Transverse colon (tissue), 4 donors: ENCODE measurements around the gene RDH16. TPM values are rescaled to one million over a fixed set of nuclear protein-coding genes. Genes with fewer than 3 reads are reported as not detected.

Experiments
- DNase-seq: peaks from one replicate; pipeline ENCODE4 v3.0.0-alpha.2; 2019
- H3K27ac ChIP-seq, 4 donors: fragments of 200-600 bp; sonication (generic); 2 replicates each; pipeline ENCODE4 v1.5.1; 2016 to 2018; ENCODE audit warnings: inconsistent platforms in 4 of 4
- H3K27me3 ChIP-seq: fragments of 200-600 bp; sonication (generic); 2 replicates; pipeline ENCODE4 v1.5.1; 2017; ENCODE audit warnings: inconsistent platforms
- H3K36me3 ChIP-seq, 4 donors: fragments of 200-600 bp; sonication (generic); 2 replicates each; pipeline ENCODE4 v1.5.1; 2017 to 2019; ENCODE audit warnings: inconsistent platforms in 4 of 4
- H3K4me1 ChIP-seq, 4 donors: fragments of 200-600 bp; sonication (generic); 2 replicates each; pipeline ENCODE4 v1.5.1; 2017 to 2020; ENCODE audit warnings: inconsistent platforms in 4 of 4
- H3K4me3 ChIP-seq, 4 donors: fragments of 200-600 bp; sonication (generic); 1 replicate in 1 of 4; 2 replicates in 3 of 4; pipeline versions ENCODE4 v1.5.1 to v1.6.1; 2017 to 2019; ENCODE audit warnings: inconsistent platforms in 4 of 4
- H3K9me3 ChIP-seq, 2 donors: fragments of 200-600 bp; sonication (generic); 2 replicates each; pipeline ENCODE4 v1.5.1; 2017 to 2019; ENCODE audit warnings: inconsistent platforms in 2 of 2
- EP300 ChIP-seq: sonication (generic); formaldehyde crosslinking; IDR thresholded peaks from one replicate; pipeline ENCODE4 v1.6.1; 2017; ENCODE audit warnings: antibody characterized with exemption, low read depth
- POLR2A ChIP-seq: fragments of 450-650 bp; IDR thresholded peaks from one replicate; pipeline ENCODE4 v1.6.1; 2016; ENCODE audit warnings: antibody characterized with exemption, mild to moderate bottlenecking, moderate library complexity
- POLR2AphosphoS5 ChIP-seq, 3 donors: sonication (generic); formaldehyde crosslinking; IDR thresholded peaks; one replicate each; pipeline ENCODE4 v1.6.1; 2016; ENCODE audit warnings: antibody characterized with exemption in 3 of 3
- WGBS, 2 donors: methylation state at CpG; one replicate each; pipeline ENCODE4 v1.1.5; 2018; ENCODE audit warnings: low coverage in 1 of 2; 5-methylcytosine and 5-hydroxymethylcytosine counted together
- in situ Hi-C, 4 donors: fragments of 200-750 bp; cut with MboI; loops; one replicate each; pipeline versions ENCODE4 v1.15.0 to v1.15.1; 2017; ENCODE audit warnings: low sequenced_read_pairs in 3 of 4, low pct_ligation_motif_present in 1 of 4, low pct_unique_long_range_greater_than_20kb in 1 of 4
- intact Hi-C: fragments of 100-400 bp; cut with DNase I; formaldehyde crosslinking; loops from one replicate; pipeline ENCODE4 v1.15.1; 2023; ENCODE audit warnings: low total_unique reads
- total RNA-seq, 4 donors: library from RNA; depleted of rRNA; stranded (reverse); fragments of >200 nt; gene quantifications; one replicate each; pipeline ENCODE4 v1.1.0, GENCODE V29; 2016
- TF ChIP-seq, protein P1 (sequence below), 5 experiments: fragments of 200-600 bp in 3 of 5; fragments of 450-650 bp in 2 of 5; sonication (generic) in 3 of 5; IDR thresholded peaks; 1 replicate in 2 of 5; 2 replicates in 3 of 5; pipeline ENCODE4 v1.5.1; 2016 to 2017; ENCODE audit warnings: antibody characterized with exemption in 5 of 5, inconsistent platforms in 3 of 5, mild to moderate bottlenecking in 2 of 5, moderate library complexity in 1 of 5

The RDH16 gene
- total RNA-seq, 4 donors from 2014 or later = 0.48 to 0.55 TPM; not detected in 2

DNA sequence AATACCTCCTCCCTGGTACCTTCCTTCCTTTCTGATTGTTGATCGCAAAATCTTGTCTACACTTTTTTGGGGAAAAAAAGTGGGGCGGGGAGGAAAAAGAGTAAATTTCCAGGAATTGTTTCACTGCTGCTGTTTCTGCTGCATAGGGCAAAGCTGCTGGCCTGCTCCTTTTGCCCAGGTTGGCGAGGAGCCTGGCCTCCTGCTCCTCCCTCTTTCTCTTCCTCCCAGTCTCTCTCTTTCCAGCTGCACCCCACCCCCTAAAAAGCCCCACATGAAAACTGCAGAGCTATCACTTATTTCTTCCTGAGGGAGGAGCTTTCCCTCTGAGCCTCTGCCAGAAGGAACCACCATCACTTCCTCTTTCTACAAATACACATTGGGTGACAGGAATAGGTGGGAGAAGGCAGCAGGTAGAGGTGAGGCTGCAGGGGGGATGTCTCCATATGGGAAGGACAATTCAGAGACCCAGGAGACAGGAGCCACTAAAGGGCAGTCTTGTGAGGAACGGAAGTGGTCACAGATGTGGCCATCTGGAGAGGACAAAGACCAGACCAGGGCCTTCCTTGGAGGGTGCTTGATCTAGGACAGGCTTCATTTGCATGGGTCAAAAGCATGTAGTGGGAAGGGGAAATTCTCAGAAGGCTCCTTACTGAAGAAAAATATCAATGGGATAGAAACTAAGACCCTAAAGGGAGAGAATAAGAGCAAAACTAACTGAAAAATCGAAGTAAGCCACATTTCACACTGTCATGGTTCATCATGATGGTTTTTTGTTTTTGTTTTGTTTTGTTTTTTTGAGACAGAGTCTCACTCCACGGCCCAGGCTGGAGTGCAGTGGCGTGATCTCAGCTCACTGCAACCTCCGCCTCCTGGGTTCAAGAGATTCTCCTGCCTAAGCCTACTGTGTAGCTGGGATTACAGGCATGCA, 34.2 kb upstream of the RDH16 start:
- peaks cover 0 to 18% (median 1%) of the 10 kb centered on the region in 4 donors for H3K4me1 ChIP-seq
- no peaks in the 10 kb centered on the region for H3K36me3 ChIP-seq
- intact Hi-C loops (no loop called here), in situ Hi-C loops (loop anchor here in 1 of 4 donors (10.0 kb wide), 1 partner anchor 237 kb away; the partner anchor contains the start of gene PRIM1)
- no peaks in the 10 kb centered on the region for H3K9me3 ChIP-seq
- no peaks in the 10 kb centered on the region for H3K27me3 ChIP-seq
- peak overlapping the region in 3 of 4 donors; percentile 1 to 34 (median 7) for H3K27ac ChIP-seq
- 61 to 75% methylated on average over 8 of the region's 8 CpGs for WGBS, 2 donors
- TF ChIP-seq POLR2A (no peak), POLR2AphosphoS5 (IDR thresholded peaks at IDR 0.05) (no peak)
- no peak overlapping the region for H3K4me3 ChIP-seq
- DNase-seq = peak; percentile 46

DNA sequence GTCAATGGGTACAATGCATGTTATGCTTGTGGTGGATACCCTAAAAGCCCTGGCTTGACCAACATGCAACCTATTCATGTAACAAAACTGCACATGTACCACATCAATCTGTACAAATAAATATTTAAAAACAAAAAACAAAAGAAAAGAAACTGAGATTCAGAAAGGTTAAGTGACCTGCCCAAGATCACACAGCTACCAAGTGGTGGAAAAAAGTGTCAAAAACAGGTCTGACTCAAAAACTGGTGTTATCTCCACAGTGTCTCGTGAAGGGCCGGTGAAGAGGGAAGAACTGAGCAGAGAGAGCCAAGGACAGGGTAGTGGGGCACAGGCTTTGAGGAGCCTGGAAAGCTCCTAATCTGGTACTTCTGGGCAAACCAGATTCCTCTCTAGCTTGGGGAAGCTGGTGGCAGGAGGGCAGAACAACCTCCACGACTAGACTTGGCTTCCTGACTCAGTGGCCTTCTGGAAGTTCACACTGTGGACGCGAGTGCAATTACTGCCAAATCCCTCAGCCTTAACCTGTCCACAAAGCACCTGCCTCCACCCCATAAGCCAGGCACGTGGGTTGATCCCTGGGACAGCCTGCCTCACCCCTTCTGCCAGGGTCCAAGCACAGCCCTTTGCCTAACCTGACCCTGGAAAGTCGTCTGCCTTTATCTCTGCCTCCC, 33.4 kb upstream of the RDH16 start:
- 63 to 70% methylated on average over 3 to 7 of the region's 7 CpGs for WGBS, 2 donors
- in situ Hi-C loops = loop anchor here in 1 of 4 donors (10.0 kb wide), 1 partner anchor 236 kb away; the partner anchor contains the start of gene PRIM1
- Histone ChIP-seq H3K27me3 (no peaks in the 10 kb centered on the region), H3K36me3 (no peaks in the 10 kb centered on the region), H3K27ac (peak overlapping the region in 2 of 4 donors; percentile 1 to 34), H3K4me3 (no peak overlapping the region), H3K9me3 (no peaks in the 10 kb centered on the region), H3K4me1 (peaks cover 0 to 18% (median 1%) of the 10 kb centered on the region in 4 donors)
- intact Hi-C loops = no loop called here
- DNase-seq = no peak
- TF ChIP-seq EP300 = no peak
- no peak for TF ChIP-seq POLR2A
- TF ChIP-seq, protein P1, sequence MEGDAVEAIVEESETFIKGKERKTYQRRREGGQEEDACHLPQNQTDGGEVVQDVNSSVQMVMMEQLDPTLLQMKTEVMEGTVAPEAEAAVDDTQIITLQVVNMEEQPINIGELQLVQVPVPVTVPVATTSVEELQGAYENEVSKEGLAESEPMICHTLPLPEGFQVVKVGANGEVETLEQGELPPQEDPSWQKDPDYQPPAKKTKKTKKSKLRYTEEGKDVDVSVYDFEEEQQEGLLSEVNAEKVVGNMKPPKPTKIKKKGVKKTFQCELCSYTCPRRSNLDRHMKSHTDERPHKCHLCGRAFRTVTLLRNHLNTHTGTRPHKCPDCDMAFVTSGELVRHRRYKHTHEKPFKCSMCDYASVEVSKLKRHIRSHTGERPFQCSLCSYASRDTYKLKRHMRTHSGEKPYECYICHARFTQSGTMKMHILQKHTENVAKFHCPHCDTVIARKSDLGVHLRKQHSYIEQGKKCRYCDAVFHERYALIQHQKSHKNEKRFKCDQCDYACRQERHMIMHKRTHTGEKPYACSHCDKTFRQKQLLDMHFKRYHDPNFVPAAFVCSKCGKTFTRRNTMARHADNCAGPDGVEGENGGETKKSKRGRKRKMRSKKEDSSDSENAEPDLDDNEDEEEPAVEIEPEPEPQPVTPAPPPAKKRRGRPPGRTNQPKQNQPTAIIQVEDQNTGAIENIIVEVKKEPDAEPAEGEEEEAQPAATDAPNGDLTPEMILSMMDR (IDR thresholded peaks at IDR 0.05) = no peak
- TF ChIP-seq POLR2AphosphoS5 (IDR thresholded peaks at IDR 0.05) = no peak

DNA sequence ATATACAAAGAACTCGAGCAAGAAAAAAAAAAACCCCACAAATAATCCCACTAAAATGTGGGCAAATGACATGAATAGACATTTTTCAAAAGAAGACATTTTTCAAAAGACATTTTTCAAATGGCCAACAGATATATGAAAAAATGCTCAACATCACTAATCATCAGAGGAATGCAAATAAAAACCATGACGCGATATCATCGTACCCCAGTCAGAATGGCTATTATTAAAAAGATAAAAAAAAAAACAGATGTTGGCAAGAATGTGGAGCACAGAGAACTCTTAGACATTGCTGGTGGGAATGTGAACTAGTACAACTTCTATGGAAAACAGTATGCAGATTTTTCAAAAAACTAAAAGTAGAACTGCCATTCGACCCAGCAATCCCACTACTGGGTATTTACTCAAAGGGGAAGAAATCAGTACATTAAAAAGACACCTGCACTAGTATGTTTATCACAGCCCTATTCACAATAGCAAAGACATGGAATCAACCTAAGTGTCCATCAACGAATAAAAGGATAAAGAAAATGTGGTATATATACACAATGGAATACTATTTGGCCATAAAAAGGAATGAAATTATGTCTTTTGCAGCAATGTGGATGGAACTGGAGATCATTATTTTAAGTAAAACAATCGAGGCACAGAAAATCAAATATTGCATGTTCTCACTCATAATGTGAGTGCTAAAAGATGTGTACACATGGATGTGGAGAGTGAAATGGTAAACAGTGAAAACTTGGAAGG, 32.6 kb upstream of the RDH16 start:
- no peak for TF ChIP-seq POLR2AphosphoS5 (IDR thresholded peaks at IDR 0.05)
- TF ChIP-seq, protein P1 (IDR thresholded peaks at IDR 0.05) = no peak
- TF ChIP-seq POLR2A = no peak
- no peak for TF ChIP-seq EP300
- 81 to 83% methylated on average over 5 to 7 of the region's 7 CpGs for WGBS, 2 donors
- in situ Hi-C loops = loop anchor here (5.0 to 10.0 kb wide), 3 partner anchors 145 to 235 kb away; partner anchors contain the start of gene PRIM1 (in 1 of the 4)
- Histone ChIP-seq H3K4me1 (peaks cover 0 to 18% (median 1%) of the 10 kb centered on the region in 4 donors), H3K27me3 (no peaks in the 10 kb centered on the region), H3K9me3 (no peaks in the 10 kb centered on the region), H3K4me3 (no peak overlapping the region), H3K36me3 (no peaks in the 10 kb centered on the region), H3K27ac (no peak overlapping the region)
- no peak for DNase-seq
- intact Hi-C loops = no loop called here

DNA sequence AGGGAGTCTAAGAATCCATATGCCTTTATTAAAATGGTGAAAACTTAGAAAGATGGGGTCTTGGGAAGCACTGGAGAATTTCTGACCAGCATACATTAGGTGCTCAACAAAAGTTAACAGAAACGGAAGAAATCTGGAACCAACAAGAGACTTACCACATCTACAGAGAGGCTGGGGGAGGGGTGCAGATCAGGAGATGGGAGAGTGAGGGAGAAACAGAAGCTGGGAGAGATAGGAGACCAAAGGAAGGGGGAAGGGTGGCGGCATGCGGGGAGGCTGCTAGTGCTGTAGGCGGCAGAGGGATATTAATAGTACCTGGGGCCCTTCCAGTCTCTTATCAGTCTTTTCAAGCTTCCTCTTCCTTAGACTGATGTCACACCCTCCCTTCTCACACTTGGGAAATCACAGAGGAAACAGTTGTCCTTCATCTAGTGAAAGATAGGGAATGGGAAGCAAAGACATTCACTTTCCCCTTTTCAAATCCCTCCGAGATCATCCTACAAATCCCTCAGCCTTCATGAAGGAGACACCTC, 30.9 kb upstream of the RDH16 start:
- intact Hi-C loops (no loop called here), in situ Hi-C loops (loop anchor here (5.0 to 10.0 kb wide), 2 partner anchors 143 to 231 kb away; no protein-coding TSS in a partner anchor)
- no peak overlapping the region for H3K27ac ChIP-seq
- H3K4me3 ChIP-seq = no peak overlapping the region
- no peak for DNase-seq
- TF ChIP-seq, protein P1 (IDR thresholded peaks at IDR 0.05) = no peak
- no peak for TF ChIP-seq EP300
- no peak for TF ChIP-seq POLR2A
- no peak for TF ChIP-seq POLR2AphosphoS5 (IDR thresholded peaks at IDR 0.05)
- WGBS, 2 donors = 51 to 67% methylated on average over 5 of the region's 5 CpGs
- no peaks in the 10 kb centered on the region for H3K27me3 ChIP-seq
- no peaks in the 10 kb centered on the region for H3K9me3 ChIP-seq
- no peaks in the 10 kb centered on the region for H3K36me3 ChIP-seq
- H3K4me1 ChIP-seq = peaks cover 0 to 18% (median 1%) of the 10 kb centered on the region in 4 donors
